Heart right ventricle (tissue), 16 donors: Measurements from ENCODE around the gene PPARG. TPM values are rescaled to one million over a fixed set of nuclear protein-coding genes. Genes with fewer than 3 reads are reported as not detected.

Experiments used
- ATAC-seq, 8 donors: fragments of 200-7000 bp; cut with Tn5 transposase; one replicate each; pipeline ENCODE4 v1.9.1; 2020; ENCODE audit warnings: mild to moderate bottlenecking in 8 of 8, moderate library complexity in 8 of 8, moderate number of reproducible peaks in 1 of 8
- DNase-seq, 2 donors: peaks; one replicate each; pipeline ENCODE4 v3.0.0-alpha.2; 2020
- H3K27ac ChIP-seq, 10 donors: fragments of 200-600 bp; sonication (generic) in 2 of 10; one replicate each; pipeline versions ENCODE4 v1.5.0 to v1.8.0; 2020 to 2022; ENCODE audit warnings: mild to moderate bottlenecking in 3 of 10
- H3K27me3 ChIP-seq, 7 donors: fragments of 200-600 bp; one replicate each; pipeline ENCODE4 v1.8.0; 2021 to 2022; ENCODE audit warnings: mild to moderate bottlenecking in 2 of 7
- H3K36me3 ChIP-seq, 9 donors: fragments of 200-600 bp; sonication (generic) in 1 of 9; one replicate each; pipeline versions ENCODE4 v1.5.0 to v1.8.0; 2020 to 2022; ENCODE audit warnings: mild to moderate bottlenecking in 2 of 9
- H3K4me1 ChIP-seq, 9 donors: fragments of 200-600 bp; sonication (generic) in 1 of 9; one replicate each; pipeline versions ENCODE4 v1.5.0 to v1.8.0; 2020 to 2022; ENCODE audit warnings: mild to moderate bottlenecking in 4 of 9
- H3K4me3 ChIP-seq, 10 donors: fragments of 200-600 bp; sonication (generic) in 2 of 10; one replicate each; pipeline versions ENCODE4 v1.5.0 to v1.8.0; 2020 to 2022; ENCODE audit warnings: mild to moderate bottlenecking in 7 of 10, moderate library complexity in 2 of 10
- H3K9me3 ChIP-seq, 11 donors: fragments of 200-600 bp in 10 of 11; sonication (generic) in 2 of 11; one replicate each; pipeline versions ENCODE4 v1.5.0 to v1.8.0; 2013 to 2022; ENCODE audit warnings: mild to moderate bottlenecking in 2 of 11, control low read depth in 1 of 11, moderate library complexity in 1 of 11
- CTCF ChIP-seq, 9 donors: fragments of 200-600 bp; sonication (generic) in 2 of 9; IDR thresholded peaks; one replicate each; pipeline versions ENCODE4 v1.5.0 to v1.8.0; 2021 to 2022; ENCODE audit warnings: antibody characterized with exemption in 9 of 9, mild to moderate bottlenecking in 5 of 9, moderate library complexity in 1 of 9
- WGBS, 2 donors: extraction: QIAGEN DNeasy Blood & Tissue Kit; methylation state at CpG; one replicate each; pipeline ENCODE4 v1.1.7; 2013; ENCODE audit warnings: inconsistent platforms in 1 of 2; 5-methylcytosine and 5-hydroxymethylcytosine counted together
- intact Hi-C, 10 donors: fragments of 100-400 bp; cut with DNase I; formaldehyde crosslinking; loops; one replicate each; pipeline versions ENCODE4 v1.11.1 to v1.14.2; 2022
- polyA plus RNA-seq, 2 donors: library from polyadenylated mRNA; stranded (reverse); fragments of 200-250 nt; gene quantifications; one replicate each; pipeline ENCODE4 v1.2.3, GENCODE V29; 2013
- total RNA-seq, 10 donors: library from RNA; stranded (reverse); fragmentation: NEBNext Ultra II Directional in 3 of 10; extraction: Animal tissue kit (Norgen Biotek cat#: 25700) in 3 of 10; gene quantifications; one replicate each; pipeline versions ENCODE4 v1.2.1 to v1.2.4, GENCODE V29; 2021 to 2023
- donor health status: Arrhythmogenic right ventricular cardiomyopathy.
- donor health status: ischemic (EF 13 %, LVEDD 7.1; RV severe dilation, severe dysfunction).
- donor health status: healthy with polysubstance abuse.
- donor health status: DM: no; HTN: yes; CAD: no.
- donor health status: DM: no; HTN: no; CAD: no.
- donor health status: ischemic (EF 25% LVEDD 6.9; RV normal size, moderate dysfunction).
- donor health status: ischemic (EF 25% LVEDD 5.7; RV mildly dilated, moderate dysfunction).
- donor health status: healthy.
- donor health status: DM: yes; HTN: yes; CAD: no.
- donor health status: Ischemic cardiomyopathy.
- donor health status: ischemic (EF 35%, LVEDD 5.7; RV mildly dilated, moderate dysfunction).
- donor health status: nonischemic (EF 11% LVEDD 7.7; RV severe dilation, severe dysfunction).
- donor health status: DM: yes; HTN: yes; CAD: no.
- donor health status: PGD.
- donor health status: ischemic (EF 29% LVEDD 5.4; RV normal size, mild dysfunction).
- donor health status: nonischemic (EF 23%, LVEDD 6.1; RV moderate dilation, normal function).

Gene PPARG
- total and polyA plus RNA-seq, 12 donors: 10.8 to 31.5 (median 14.6) TPM

- Histone ChIP-seq H3K9me3 (no peaks in the 10 kb centered on the region), H3K36me3 (no peaks in the 10 kb centered on the region), H3K4me3 (no peak overlapping the region), H3K4me1 (peaks cover 3 to 56% (median 30%) of the 10 kb centered on the region in 9 donors), H3K27me3 (no peaks in the 10 kb centered on the region), H3K27ac (peak overlapping the region in 2 of 10 donors; percentile 19 to 44)
- WGBS, 2 donors: 91 to 95% methylated on average over 10 of the region's 10 CpGs
- ATAC-seq (no peak), DNase-seq (no peak)
- intact Hi-C loops: no loop called here
- no peak for TF ChIP-seq CTCF (IDR thresholded peaks at IDR 0.05)
Observed at GRCh38 chr3:12443781-12444522, 155.1 kb downstream of the PPARG start.

GRCh38 chr3:12444582-12445471 is 156.0 kb downstream of the PPARG start:
- DNase-seq: peak in 1 of 2 donors; percentile 45
- 61 to 67% methylated on average over 24 of the region's 24 CpGs for WGBS, 2 donors
- intact Hi-C loops: no loop called here

GRCh38 chr3:12445523-12446240 is 156.8 kb downstream of the PPARG start:
- peaks cover 3 to 40% (median 19%) of the 10 kb centered on the region in 9 donors for H3K4me1 ChIP-seq
- H3K27ac ChIP-seq: no peak overlapping the region
- no peaks in the 10 kb centered on the region for H3K27me3 ChIP-seq
- no peak overlapping the region for H3K4me3 ChIP-seq
- WGBS, 2 donors: 87 to 99% methylated on average over 8 of the region's 8 CpGs
- TF ChIP-seq CTCF (IDR thresholded peaks at IDR 0.05): no peak
- intact Hi-C loops: no loop called here
- no peaks in the 10 kb centered on the region for H3K9me3 ChIP-seq
- ATAC-seq (no peak), DNase-seq (no peak)
- no peaks in the 10 kb centered on the region for H3K36me3 ChIP-seq

More at GRCh38 chr3:12444582-12445471, 156.0 kb downstream of the PPARG start:
- peak in 3 of 8 donors; percentile 27 to 28 (median 27) for ATAC-seq
- H3K36me3 ChIP-seq: no peaks in the 10 kb centered on the region
- H3K4me3 ChIP-seq: no peak overlapping the region
- no peaks in the 10 kb centered on the region for H3K9me3 ChIP-seq
- no peak for TF ChIP-seq CTCF (IDR thresholded peaks at IDR 0.05)
- no peaks in the 10 kb centered on the region for H3K27me3 ChIP-seq
- peak overlapping the region in 3 of 10 donors; percentile 19 to 44 (median 37) for H3K27ac ChIP-seq
- peaks cover 3 to 49% (median 27%) of the 10 kb centered on the region in 9 donors for H3K4me1 ChIP-seq

GRCh38 chr3:12446298-12446697 is 157.4 kb downstream of the PPARG start:
- Histone ChIP-seq H3K4me1 (peaks cover 2 to 34% (median 14%) of the 10 kb centered on the region in 9 donors), H3K27me3 (no peaks in the 10 kb centered on the region), H3K36me3 (no peaks in the 10 kb centered on the region), H3K4me3 (no peak overlapping the region), H3K27ac (no peak overlapping the region), H3K9me3 (peaks cover 0 to 3% (median 0%) of the 10 kb centered on the region in 11 donors)
- no peak for DNase-seq
- intact Hi-C loops: no loop called here
- no peak for ATAC-seq
- WGBS, 2 donors: 91 to 94% methylated on average over 7 of the region's 7 CpGs
- no peak for TF ChIP-seq CTCF (IDR thresholded peaks at IDR 0.05)
